ENCODE measurements around the gene TBC1D21. TPM values are rescaled to one million over a fixed set of nuclear protein-coding genes. Genes with fewer than 3 reads are reported as not detected.

TBC1D21 gene
- total and polyA plus RNA-seq, 7 experiments from 2014 or later: not detected

DNA sequence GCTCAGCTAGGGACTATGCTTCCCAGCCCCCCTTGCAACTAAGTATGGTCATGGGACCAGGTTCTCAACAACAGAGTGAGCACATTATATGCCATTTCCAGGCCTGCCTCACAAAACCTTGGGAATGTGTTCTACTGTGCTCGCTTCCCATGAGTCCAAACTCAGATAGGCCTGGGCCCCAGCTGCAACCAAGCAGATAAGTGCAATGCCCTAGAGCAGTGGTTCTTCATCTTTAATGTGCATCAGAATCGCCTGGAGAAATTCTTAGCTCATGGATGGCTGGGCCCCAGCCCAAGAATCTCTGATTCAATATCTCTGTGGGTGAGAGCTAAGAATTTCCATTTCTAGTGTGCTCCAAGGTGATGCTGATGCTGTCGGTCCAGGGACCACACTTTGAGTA is 27.5 kb upstream of the TBC1D21 start:
- Mint-ChIP-seq H3K4me1 (peaks cover 0 to 2% (median 0%) of the 10 kb centered on the region in 7 donors), H3K4me3 (no peak overlapping the region), H3K27me3 (peaks cover 3 to 35% (median 9%) of the 10 kb centered on the region in 5 donors), H3K27ac (no peak overlapping the region), H3K36me3 (no peaks in the 10 kb centered on the region), H3K9me3 (peaks cover 0 to 4% (median 0%) of the 10 kb centered on the region in 11 donors)
- CTCF ChIA-PET: no interaction called here
- DNase-seq (no peak), ATAC-seq (no peak)
- Histone ChIP-seq H3K9me3 (ENCODE audit: control insufficient read depth in 2 of 3, low read length in 3 of 3) (no peaks in the 10 kb centered on the region), H3K4me3 (ENCODE audit: low read length) (no peak overlapping the region), H3K4me1 (ENCODE audit: control insufficient read depth in 2 of 2, insufficient read depth in 2 of 2, low read length in 2 of 2) (no peaks in the 10 kb centered on the region), H3K27me3 (ENCODE audit: control insufficient read depth in 2 of 2, insufficient read depth in 2 of 2, low read length in 2 of 2) (no peaks in the 10 kb centered on the region), H3K36me3 (ENCODE audit: control insufficient read depth in 2 of 3, insufficient read depth in 3 of 3, low read length in 3 of 3) (no peaks in the 10 kb centered on the region), H3K27ac (ENCODE audit: low read depth, low read length) (no peak overlapping the region)
- POLR2A ChIA-PET: no interaction called here
- intact Hi-C loops (cut with micrococcal nuclease): no loop called here

DNA sequence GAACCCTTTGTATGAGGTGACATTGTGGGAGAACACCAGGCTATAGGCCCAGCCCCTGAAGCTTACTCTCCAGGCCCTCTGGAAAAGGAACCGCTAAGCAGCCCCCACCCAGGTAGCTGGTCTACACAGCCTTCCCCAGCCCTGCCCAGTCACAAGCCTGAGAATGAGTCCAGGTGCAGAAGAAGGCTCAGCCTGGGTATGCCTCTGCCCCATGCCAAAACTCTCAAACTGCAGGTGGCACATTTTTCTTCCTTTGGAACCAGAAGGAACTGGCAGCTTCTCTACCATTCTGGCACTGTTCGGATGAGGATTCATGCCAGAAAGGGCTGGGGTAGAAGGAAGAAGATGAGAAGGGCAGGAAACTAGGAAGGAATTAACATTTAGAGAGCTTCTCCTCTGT is 23.7 kb upstream of the TBC1D21 start:
- H3K27ac Mint-ChIP-seq: no peak overlapping the region
- peaks cover 0 to 2% (median 0%) of the 10 kb centered on the region in 7 donors for H3K4me1 Mint-ChIP-seq
- H3K27ac ChIP-seq (ENCODE audit: low read depth, low read length): no peak overlapping the region
- ChIA-PET CTCF (no interaction called here), POLR2A (no interaction called here)
- DNase-seq: no peak
- ATAC-seq: no peak
- intact Hi-C loops (cut with micrococcal nuclease): no loop called here
- H3K4me3 ChIP-seq (ENCODE audit: low read length): no peak overlapping the region
- H3K36me3 Mint-ChIP-seq: peaks cover 0 to 4% (median 0%) of the 10 kb centered on the region in 5 donors
- peaks cover 0 to 5% of the 10 kb centered on the region in 2 donors for H3K27me3 ChIP-seq (ENCODE audit: control insufficient read depth in 2 of 2, insufficient read depth in 2 of 2, low read length in 2 of 2)
- no peaks in the 10 kb centered on the region for H3K9me3 ChIP-seq (ENCODE audit: control insufficient read depth in 2 of 3, low read length in 3 of 3)
- no peaks in the 10 kb centered on the region for H3K4me1 ChIP-seq (ENCODE audit: control insufficient read depth in 2 of 2, insufficient read depth in 2 of 2, low read length in 2 of 2)
- H3K4me3 Mint-ChIP-seq: no peak overlapping the region
- no peaks in the 10 kb centered on the region for H3K36me3 ChIP-seq (ENCODE audit: control insufficient read depth in 2 of 3, insufficient read depth in 3 of 3, low read length in 3 of 3)
- H3K27me3 Mint-ChIP-seq: peaks cover 6 to 61% (median 30%) of the 10 kb centered on the region in 5 donors
- peaks cover 0 to 12% (median 5%) of the 10 kb centered on the region in 11 donors for H3K9me3 Mint-ChIP-seq

DNA sequence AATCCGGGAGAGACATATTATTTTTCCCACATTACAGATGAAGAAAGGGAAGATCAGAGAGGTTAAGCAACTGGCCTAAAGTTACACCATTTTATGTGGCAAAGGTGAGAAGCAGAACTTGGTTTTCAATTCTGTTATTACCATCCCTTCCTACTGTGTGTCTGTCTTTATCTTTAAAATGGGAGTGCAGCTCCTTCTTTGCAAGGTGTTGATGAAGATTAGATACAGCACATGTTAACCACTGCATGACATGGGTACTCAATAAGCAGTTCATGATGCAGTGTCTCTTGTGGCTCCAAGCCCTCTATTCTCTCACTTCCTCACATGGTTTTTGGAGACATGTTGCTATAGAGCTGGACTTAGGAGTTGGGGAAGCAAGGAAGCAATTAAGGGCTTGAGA is 23.1 kb upstream of the TBC1D21 start:
- H3K4me1 Mint-ChIP-seq: peaks cover 0 to 3% (median 0%) of the 10 kb centered on the region in 7 donors
- Histone ChIP-seq H3K4me3 (ENCODE audit: low read length) (no peak overlapping the region), H3K9me3 (ENCODE audit: control insufficient read depth in 2 of 3, low read length in 3 of 3) (no peaks in the 10 kb centered on the region), H3K27ac (ENCODE audit: low read depth, low read length) (no peak overlapping the region), H3K4me1 (ENCODE audit: control insufficient read depth in 2 of 2, insufficient read depth in 2 of 2, low read length in 2 of 2) (no peaks in the 10 kb centered on the region), H3K36me3 (ENCODE audit: control insufficient read depth in 2 of 3, insufficient read depth in 3 of 3, low read length in 3 of 3) (no peaks in the 10 kb centered on the region), H3K27me3 (ENCODE audit: control insufficient read depth in 2 of 2, insufficient read depth in 2 of 2, low read length in 2 of 2) (peaks cover 0 to 5% of the 10 kb centered on the region in 2 donors)
- H3K36me3 Mint-ChIP-seq: peaks cover 0 to 4% (median 0%) of the 10 kb centered on the region in 5 donors
- H3K27me3 Mint-ChIP-seq: peaks cover 9 to 66% (median 33%) of the 10 kb centered on the region in 5 donors
- no peak overlapping the region for H3K27ac Mint-ChIP-seq
- ChIA-PET CTCF (no interaction called here), POLR2A (no interaction called here)
- ATAC-seq (no peak), DNase-seq (no peak)
- intact Hi-C loops (cut with micrococcal nuclease): no loop called here
- no peak overlapping the region for H3K4me3 Mint-ChIP-seq
- peaks cover 0 to 12% (median 5%) of the 10 kb centered on the region in 11 donors for H3K9me3 Mint-ChIP-seq

DNA sequence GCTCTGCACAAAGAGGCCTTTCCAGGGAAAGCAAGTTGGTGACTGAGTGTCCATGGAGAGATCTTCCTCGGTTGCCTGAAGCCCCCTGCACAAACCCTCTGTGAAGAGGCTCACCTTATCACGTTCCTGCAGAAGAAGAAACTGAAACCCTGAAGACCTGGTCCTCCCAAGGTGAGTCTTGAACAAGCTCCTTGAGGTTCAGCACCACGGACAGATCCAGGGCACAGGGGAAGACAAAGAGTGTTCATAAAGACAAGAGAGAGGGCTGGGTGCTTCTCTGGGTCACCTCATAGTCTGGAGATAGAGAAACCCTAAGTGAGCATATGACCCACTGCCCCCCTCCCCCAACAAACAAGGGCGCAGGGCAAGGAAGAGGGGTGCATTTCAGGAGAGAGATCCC is 21.7 kb upstream of the TBC1D21 start:
- H3K4me3 ChIP-seq (ENCODE audit: low read length): no peak overlapping the region
- CTCF ChIA-PET: no interaction called here
- intact Hi-C loops (cut with micrococcal nuclease): no loop called here
- H3K4me1 ChIP-seq (ENCODE audit: control insufficient read depth in 2 of 2, insufficient read depth in 2 of 2, low read length in 2 of 2): no peaks in the 10 kb centered on the region
- no peak overlapping the region for H3K4me3 Mint-ChIP-seq
- peaks cover 0 to 4% (median 0%) of the 10 kb centered on the region in 5 donors for H3K36me3 Mint-ChIP-seq
- no peaks in the 10 kb centered on the region for H3K36me3 ChIP-seq (ENCODE audit: control insufficient read depth in 2 of 3, insufficient read depth in 3 of 3, low read length in 3 of 3)
- no peak for ATAC-seq
- POLR2A ChIA-PET: no interaction called here
- H3K27ac ChIP-seq (ENCODE audit: low read depth, low read length): no peak overlapping the region
- H3K27ac Mint-ChIP-seq: peak overlapping the region in 1 of 9 donors; percentile 25
- peak in 6 of 9 donors; percentile 14 to 38 (median 24) for DNase-seq
- peaks cover 0 to 5% of the 10 kb centered on the region in 2 donors for H3K27me3 ChIP-seq (ENCODE audit: control insufficient read depth in 2 of 2, insufficient read depth in 2 of 2, low read length in 2 of 2)
- H3K9me3 Mint-ChIP-seq: peaks cover 0 to 12% (median 5%) of the 10 kb centered on the region in 11 donors
- H3K27me3 Mint-ChIP-seq: peaks cover 14 to 65% (median 36%) of the 10 kb centered on the region in 5 donors
- no peaks in the 10 kb centered on the region for H3K9me3 ChIP-seq (ENCODE audit: control insufficient read depth in 2 of 3, low read length in 3 of 3)
- H3K4me1 Mint-ChIP-seq: peaks cover 0 to 3% (median 0%) of the 10 kb centered on the region in 7 donors

DNA sequence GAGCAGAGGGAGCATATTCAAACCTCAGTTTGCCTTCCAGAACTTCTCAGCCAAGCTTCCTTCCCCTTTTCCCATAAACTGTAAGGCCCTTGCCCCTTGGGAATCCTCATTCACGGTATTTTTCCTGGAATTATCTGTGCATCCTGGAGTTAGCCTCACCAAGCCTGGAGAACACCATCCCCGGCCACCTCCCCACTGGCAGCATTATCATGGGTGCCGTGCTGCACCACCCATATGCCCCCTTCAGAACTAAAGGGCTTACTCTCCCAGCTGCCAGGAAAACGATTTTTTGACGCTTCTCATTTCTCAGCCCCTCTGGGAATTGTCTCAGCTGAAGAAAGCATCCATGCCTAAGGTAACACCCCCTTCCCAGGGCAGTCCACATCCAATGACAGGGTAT is 20.9 kb upstream of the TBC1D21 start:
- H3K9me3 ChIP-seq (ENCODE audit: control insufficient read depth in 2 of 3, low read length in 3 of 3): no peaks in the 10 kb centered on the region
- no peak for DNase-seq
- no peak overlapping the region for H3K4me3 ChIP-seq (ENCODE audit: low read length)
- no peak overlapping the region for H3K27ac ChIP-seq (ENCODE audit: low read depth, low read length)
- no peaks in the 10 kb centered on the region for H3K36me3 ChIP-seq (ENCODE audit: control insufficient read depth in 2 of 3, insufficient read depth in 3 of 3, low read length in 3 of 3)
- Mint-ChIP-seq H3K27me3 (peaks cover 20 to 63% (median 41%) of the 10 kb centered on the region in 5 donors), H3K36me3 (peaks cover 0 to 4% (median 0%) of the 10 kb centered on the region in 5 donors), H3K4me1 (peaks cover 0 to 3% (median 0%) of the 10 kb centered on the region in 7 donors), H3K4me3 (no peak overlapping the region), H3K27ac (no peak overlapping the region), H3K9me3 (peaks cover 0 to 12% (median 5%) of the 10 kb centered on the region in 11 donors)
- ATAC-seq: no peak
- H3K27me3 ChIP-seq (ENCODE audit: control insufficient read depth in 2 of 2, insufficient read depth in 2 of 2, low read length in 2 of 2): peaks cover 0 to 5% of the 10 kb centered on the region in 2 donors
- CTCF ChIA-PET: no interaction called here
- intact Hi-C loops (cut with micrococcal nuclease): no loop called here
- POLR2A ChIA-PET: no interaction called here
- H3K4me1 ChIP-seq (ENCODE audit: control insufficient read depth in 2 of 2, insufficient read depth in 2 of 2, low read length in 2 of 2): no peaks in the 10 kb centered on the region

DNA sequence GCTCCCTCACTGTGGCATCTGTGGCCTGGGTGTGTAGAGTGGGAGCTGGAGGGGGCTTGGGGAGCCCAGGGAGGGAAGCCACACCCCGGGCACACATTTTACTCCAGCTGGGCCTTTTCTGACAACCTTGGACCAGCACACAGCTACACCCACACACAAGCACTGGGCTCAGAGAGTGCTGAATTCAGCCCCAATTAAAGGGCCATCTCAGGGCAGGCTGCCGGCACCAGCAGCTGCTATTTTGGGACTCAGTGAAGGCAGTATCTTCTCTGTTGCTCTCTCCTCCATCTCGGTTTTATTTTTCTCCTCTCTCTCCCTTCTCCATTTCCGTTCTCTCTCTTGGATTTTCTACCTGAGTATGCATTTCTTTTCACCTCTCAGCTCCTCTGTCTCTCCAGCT is 19.1 kb upstream of the TBC1D21 start:
- H3K27me3 Mint-ChIP-seq: peaks cover 26 to 60% (median 51%) of the 10 kb centered on the region in 5 donors
- H3K4me1 ChIP-seq (ENCODE audit: control insufficient read depth in 2 of 2, insufficient read depth in 2 of 2, low read length in 2 of 2): no peaks in the 10 kb centered on the region

More for the DNA sequence above, 19.1 kb upstream of the TBC1D21 start:
- Histone ChIP-seq H3K27ac (ENCODE audit: low read depth, low read length) (no peak overlapping the region), H3K36me3 (ENCODE audit: control insufficient read depth in 2 of 3, insufficient read depth in 3 of 3, low read length in 3 of 3) (no peaks in the 10 kb centered on the region), H3K27me3 (ENCODE audit: control insufficient read depth in 2 of 2, insufficient read depth in 2 of 2, low read length in 2 of 2) (peaks cover 0 to 5% of the 10 kb centered on the region in 2 donors), H3K4me3 (ENCODE audit: low read length) (no peak overlapping the region), H3K9me3 (ENCODE audit: control insufficient read depth in 2 of 3, low read length in 3 of 3) (no peaks in the 10 kb centered on the region)
- Mint-ChIP-seq H3K36me3 (peaks cover 0 to 4% (median 0%) of the 10 kb centered on the region in 5 donors), H3K9me3 (peaks cover 0 to 12% (median 6%) of the 10 kb centered on the region in 11 donors), H3K4me1 (peaks cover 0 to 3% (median 0%) of the 10 kb centered on the region in 7 donors), H3K27ac (no peak overlapping the region), H3K4me3 (no peak overlapping the region)
- ChIA-PET CTCF (interaction anchor here (0.6 kb wide), 1 partner anchor 49 kb away, joined by 3 read pairs; no protein-coding TSS in a partner anchor), POLR2A (no interaction called here)
- no peak for DNase-seq
- intact Hi-C loops (cut with micrococcal nuclease): no loop called here
- no peak for ATAC-seq

Measured in naive thymus-derived CD4-positive, alpha-beta T cell (primary cell).